ENCODE measurements around the gene ZNF692. TPM values are rescaled to one million over a fixed set of nuclear protein-coding genes. Genes with fewer than 3 reads are reported as not detected.

The ZNF692 gene
- total and polyA plus RNA-seq, 2 donors (not counting 3 experiments of a cell fraction or from before 2014, with no cell fraction given) = 32.6 to 36.6 TPM

GRCh38 chr1:248828845-248829244 lies 30.0 kb downstream of the ZNF692 start:
- no peak overlapping the region for H3K9ac ChIP-seq (replicated peaks; ENCODE audit: extremely low read depth, insufficient read depth, low read length)
- no peaks in the 10 kb centered on the region for H3K36me3 ChIP-seq (ENCODE audit: control insufficient read depth in 2 of 2, extremely low read depth in 1 of 2, insufficient read depth in 2 of 2, low read length in 2 of 2)
- FAIRE-seq = peak; percentile 80
- H3K4me1 ChIP-seq (ENCODE audit: control insufficient read depth, extremely low read depth, insufficient read depth, low read length) = peaks cover 34% of the 10 kb centered on the region
- BruUV-seq (replicated peaks) = no TSS peak
- intact Hi-C loops (cut with micrococcal nuclease) (no loop called here), dilution Hi-C loops (cut with MboI; ENCODE audit: extremely low pct_ligation_motif_present, low sequenced_read_pairs) (no loop called here)
- DNase-seq (ENCODE audit: low read depth, low spot score) = peak; percentile 81
- no peak overlapping the region for H3K4me3 ChIP-seq (replicated peaks in 1 of 3; ENCODE audit: insufficient read depth in 1 of 3, low read depth in 1 of 3, low read length in 3 of 3)
- H3K9me1 ChIP-seq (replicated peaks; ENCODE audit: control insufficient read depth, extremely low read depth, insufficient read depth, low read length) = no peaks in the 10 kb centered on the region
- ChIA-PET CTCF (interaction anchor here (0.7 to 3.8 kb wide), 3 partner anchors 9 to 29 kb away, joined by 3 to 33 read pairs (median 6); partner anchors contain the start of gene ZNF672), POLR2A (interaction anchor here (1.8 kb wide), 1 partner anchor 9 kb away, joined by 13 read pairs; the partner anchor contains the start of gene ZNF672)
- H3K27me3 ChIP-seq (ENCODE audit: control insufficient read depth in 2 of 2, insufficient read depth in 2 of 2, low read length in 2 of 2) = no peaks in the 10 kb centered on the region
- peak overlapping the region; percentile 33 for H3K27ac ChIP-seq (ENCODE audit: insufficient read depth, low read depth, low read length)
- peak overlapping the region; percentile 2 for H3K4me2 ChIP-seq (ENCODE audit: insufficient read depth, low read length)
- H4K20me1 ChIP-seq (replicated peaks; ENCODE audit: control insufficient read depth, extremely low read depth, insufficient read depth, low read length) = no peaks in the 10 kb centered on the region
- H2AFZ ChIP-seq (ENCODE audit: low read depth, low read length) = no peak overlapping the region
- H3K9me3 ChIP-seq (replicated peaks; ENCODE audit: control insufficient read depth, insufficient read depth, low read length) = no peaks in the 10 kb centered on the region
- H3K79me2 ChIP-seq (ENCODE audit: control insufficient read depth, insufficient read depth, low read length) = peaks cover 18% of the 10 kb centered on the region
- TF ChIP-seq MAX (IDR thresholded peaks at IDR 0.05; ENCODE audit: insufficient read depth, insufficient read length) (no peak), POLR2AphosphoS5 (IDR thresholded peaks at IDR 0.05; ENCODE audit: insufficient read depth, low read depth, low read length) (peak; percentile 50), POLR2A (IDR thresholded peaks at IDR 0.05; ENCODE audit: low read depth, low read length) (no peak), FOS (IDR thresholded peaks at IDR 0.05; ENCODE audit: borderline replicate concordance, insufficient read depth, low read length) (peak; percentile 93), MYC (IDR thresholded peaks at IDR 0.05; ENCODE audit: low read depth, low read length) (no peak), GATA2 (IDR thresholded peaks at IDR 0.05; ENCODE audit: insufficient read depth, insufficient read length, low read depth, low read length) (peak; percentile 92), JUN (IDR thresholded peaks at IDR 0.05; ENCODE audit: borderline replicate concordance, insufficient read depth, insufficient read length, low read depth) (peak; percentile 69)
